GM12878 (cell line): ENCODE measurements around the gene DHRS9. TPM values are rescaled to one million over a fixed set of nuclear protein-coding genes. Genes with fewer than 3 reads are reported as not detected.

Source experiments
- ATAC-seq: fragments of 200-7000 bp; cut with Tn5 transposase; 3 replicates; pipeline ENCODE4 v1.9.1; 2020; ENCODE audit warnings: mild to moderate bottlenecking, moderate library complexity
- BruUV-seq: library from RNA; stranded (reverse); fragments of 400-500 nt; replicated peaks from 2 replicates; lab custom pipeline; 2021; lab: Mats Ljungman, UMichigan
- CTCF ChIA-PET: fragments of 300-600 bp; sonication (Branson Sonifier 250); formaldehyde crosslinking; extraction: SDS; loops from one replicate; lab custom pipeline; 2021; ENCODE audit warnings: inconsistent platforms; lab: Yijun Ruan, JAX
- POLR2A ChIA-PET: fragments of 350-600 bp; formaldehyde crosslinking; extraction: SDS; loops from one replicate; lab custom pipeline; 2021; ENCODE audit warnings: inconsistent platforms; lab: Charles Lee
- RAD21 ChIA-PET: fragments of 300-600 bp; sonication (Branson Sonifier 250); formaldehyde crosslinking; loops from one replicate; lab custom pipeline; 2023; ENCODE audit warnings: antibody characterized with exemption; ENCODE audit not compliant: unreplicated experiment; lab: Charles Lee
- SMC1A ChIA-PET: fragments of 300-600 bp; sonication (Branson Sonifier 250); formaldehyde crosslinking; loops from one replicate; lab custom pipeline; 2023; ENCODE audit not compliant: unreplicated experiment, uncharacterized antibody; lab: Charles Lee
- DNase-seq: peaks from one replicate; pipeline ENCODE4 v3.0.0-alpha.2; 2011; ENCODE audit warnings: low read depth, low spot score
- FAIRE-seq: peaks from 3 replicates; lab custom pipeline; 2011; peaks lifted over from hg19 to GRCh38; lab: Jason Lieb, UNC
- H2AFZ ChIP-seq: 2 replicates; pipeline ENCODE4 v1.6.0; 2011; ENCODE audit warnings: low read depth, low read length, control low read depth; ENCODE audit not compliant: control insufficient read depth
- H3K27ac ChIP-seq: 2 replicates; pipeline ENCODE4 v1.5.1; 2011; ENCODE audit warnings: control low read depth; ENCODE audit not compliant: control insufficient read depth, insufficient read depth
- H3K27me3 ChIP-seq, 2 experiments: replicated peaks in 1 of 2; 2 replicates each; pipeline versions ENCODE4 v1.6.0 to v1.6.1; 2011; ENCODE audit warnings: low read length in 1 of 2; ENCODE audit not compliant: control insufficient read depth in 2 of 2, insufficient read depth in 2 of 2
- H3K36me3 ChIP-seq, 2 experiments: 2 replicates each; pipeline ENCODE4 v1.5.1; 2011; ENCODE audit warnings: low read length in 1 of 2; ENCODE audit not compliant: control insufficient read depth in 2 of 2, insufficient read depth in 2 of 2
- H3K4me1 ChIP-seq: 2 replicates; pipeline ENCODE4 v1.6.1; 2011; ENCODE audit warnings: mild to moderate bottlenecking, low read length, moderate library complexity, mixed read lengths; ENCODE audit not compliant: control insufficient read depth, insufficient read depth
- H3K4me2 ChIP-seq: 2 replicates; pipeline ENCODE4 v1.6.0; 2011; ENCODE audit warnings: control low read depth; ENCODE audit not compliant: control insufficient read depth, insufficient read depth
- H3K4me3 ChIP-seq: fragments of 200-600 bp; sonication (generic); 2 replicates; pipeline ENCODE4 v1.5.1; 2016
- H3K79me2 ChIP-seq: 2 replicates; pipeline ENCODE4 v1.6.0; 2011; ENCODE audit warnings: low read length; ENCODE audit not compliant: control insufficient read depth, insufficient read depth
- H3K9ac ChIP-seq: 2 replicates; pipeline ENCODE4 v1.8.0; 2011; ENCODE audit warnings: low read length, control low read depth, mixed read lengths; ENCODE audit not compliant: control insufficient read depth, insufficient read depth
- H3K9me3 ChIP-seq: replicated peaks from 3 replicates; pipeline ENCODE4 v1.5.1; 2011; ENCODE audit warnings: mild to moderate bottlenecking, low read length; ENCODE audit not compliant: control insufficient read depth, insufficient read depth
- H4K20me1 ChIP-seq: 2 replicates; pipeline ENCODE4 v1.6.0; 2011; ENCODE audit not compliant: control insufficient read depth, insufficient read depth
- CBX3 ChIP-seq: fragments of 200-600 bp; sonication (generic); IDR thresholded peaks from 2 replicates; pipeline ENCODE4 v1.6.1; 2016; ENCODE audit warnings: low read depth, borderline replicate concordance
- EGR1 ChIP-seq, 2 experiments: IDR thresholded peaks; 1 replicate in 1 of 2; 2 replicates in 1 of 2; pipeline ENCODE4 v1.6.1; 2011 to 2012; ENCODE audit warnings: low read depth in 2 of 2, low read length in 2 of 2, borderline replicate concordance in 1 of 2, mild to moderate bottlenecking in 1 of 2, moderate library complexity in 1 of 2
- ETV6 ChIP-seq, 2 experiments: fragments of 450-650 bp in 1 of 2; IDR thresholded peaks in 1 of 2; conservative IDR thresholded peaks in 1 of 2; 2 replicates each; pipeline ENCODE4 v1.6.1; 2014; ENCODE audit warnings: antibody characterized with exemption in 1 of 2, borderline replicate concordance in 1 of 2, low read depth in 1 of 2, mild to moderate bottlenecking in 1 of 2, moderate library complexity in 1 of 2
- GABPA ChIP-seq: IDR thresholded peaks from 2 replicates; pipeline ENCODE4 v1.6.1; 2014; ENCODE audit warnings: antibody characterized with exemption, low read depth, mild to moderate bottlenecking, inconsistent platforms
- IRF5 ChIP-seq: fragments of 450-650 bp; IDR thresholded peaks from 2 replicates; pipeline ENCODE4 v1.6.1; 2017; ENCODE audit warnings: borderline replicate concordance
- MYB ChIP-seq: fragments of 150-350 bp; IDR thresholded peaks from 2 replicates; pipeline ENCODE4 v1.6.1; 2014; ENCODE audit warnings: mild to moderate bottlenecking, low read depth, low read length, borderline replicate concordance
- PKNOX1 ChIP-seq: fragments of 450-650 bp; IDR thresholded peaks from 2 replicates; pipeline ENCODE4 v1.6.1; 2016; ENCODE audit warnings: mild to moderate bottlenecking
- POLR2AphosphoS5 ChIP-seq: IDR thresholded peaks from 2 replicates; pipeline ENCODE4 v1.6.1; 2011; ENCODE audit warnings: mild to moderate bottlenecking, low read length, inconsistent platforms
- SMARCA5 ChIP-seq: fragments of 450-650 bp; IDR thresholded peaks from 2 replicates; pipeline ENCODE4 v1.6.1; 2017; ENCODE audit warnings: mild to moderate bottlenecking
- SRF ChIP-seq, 2 experiments: IDR thresholded peaks; 2 replicates each; pipeline ENCODE4 v1.6.1; 2011; ENCODE audit warnings: low read depth in 2 of 2, low read length in 2 of 2, mild to moderate bottlenecking in 1 of 2, moderate library complexity in 1 of 2
- ZSCAN29 ChIP-seq: fragments of 450-650 bp; IDR thresholded peaks from 2 replicates; pipeline ENCODE4 v1.6.1; 2017; ENCODE audit warnings: mild to moderate bottlenecking, moderate library complexity
- WGBS: methylation state at CpG from one replicate; pipeline ENCODE4 v1.1.6; 2016; ENCODE audit warnings: low lambda C conversion rate; ENCODE audit not compliant: insufficient replicate concordance, insufficient coverage; ENCODE audit errors: missing lambda C conversion rate; 5-methylcytosine and 5-hydroxymethylcytosine counted together
- in situ Hi-C: fragments of 300-500 bp; cut with MboI; formaldehyde crosslinking; loops from 9 replicates; pipeline ENCODE4 v1.14.3; 2018; ENCODE audit warnings: mixed read lengths
- intact Hi-C: fragments of 100-400 bp; cut with micrococcal nuclease; formaldehyde crosslinking; loops from one replicate; pipeline ENCODE4 v1.14.2; 2022; ENCODE audit not compliant: unreplicated experiment
- polyA plus RNA-seq, 11 experiments: library from polyadenylated mRNA; depleted of rRNA in 4 of 11; unstranded in 6 of 11; stranded (reverse) in 5 of 11; fragments of >200 nt; fragmentation: Nextera tagmentation in 4 of 11; fragmentation: Illumina TruSeq in 1 of 11; extraction: Ambion mirVana in 4 of 11; extraction: Trizol in 1 of 11; gene quantifications; 1 replicate in 1 of 11; 2 replicates in 10 of 11; pipeline versions ENCODE4 v1.2.1 to v1.2.3, GENCODE V29; 2011 to 2016; ENCODE audit warnings: inconsistent platforms in 2 of 11, missing spikeins in 2 of 11, low read depth in 1 of 11
- total RNA-seq, 4 experiments: library from RNA; depleted of rRNA in 3 of 4; stranded (reverse); fragments of >200 nt in 3 of 4; fragmentation: Illumina TruSeq in 1 of 4; extraction: Trizol in 1 of 4; gene quantifications; 2 replicates each; pipeline versions ENCODE4 v1.2.1 to v1.2.3, GENCODE V29; 2013 to 2021

Gene DHRS9
- total and polyA plus RNA-seq, 10 of the 15 experiments (the other 5 are each of a cell fraction or from before 2014, with no cell fraction given), result 0.09 to 0.34 (median 0.13) TPM; not detected in 5

GRCh38 chr2:169136885-169137534 is 67.6 kb downstream of the DHRS9 start:
- no TSS peak for BruUV-seq
- DNase-seq, result no peak
- WGBS, result 29% methylated on average over 3 of the region's 3 CpGs
- no peak for FAIRE-seq
- Histone ChIP-seq H3K4me2 (no peak overlapping the region), H3K79me2 (no peaks in the 10 kb centered on the region), H2AFZ (no peak overlapping the region), H3K9ac (no peak overlapping the region), H3K4me3 (no peak overlapping the region), H3K4me1 (no peaks in the 10 kb centered on the region), H3K27ac (no peak overlapping the region), H3K36me3 (no peaks in the 10 kb centered on the region), H3K9me3 (no peaks in the 10 kb centered on the region), H4K20me1 (no peaks in the 10 kb centered on the region), H3K27me3 (peaks cover 0 to 2% of the 10 kb centered on the region in 2 experiments; a peak in 1 of 4 replicates)
- ChIA-PET RAD21 (no interaction called here), SMC1A (no interaction called here), POLR2A (no interaction called here), CTCF (no interaction called here)
- TF ChIP-seq EGR1 (IDR thresholded peaks at IDR 0.05; ENCODE audit: borderline replicate concordance in 1 of 2, low read depth in 2 of 2, low read length in 2 of 2) (no peak), MYB (no peak), ETV6 (conservative IDR thresholded peaks at IDR 0.05 in 1 of 2, IDR thresholded peaks at IDR 0.05 in 1 of 2; ENCODE audit: borderline replicate concordance in 1 of 2, low read depth in 1 of 2) (no peak), SMARCA5 (no peak), IRF5 (no peak), CBX3 (no peak), POLR2AphosphoS5 (no peak), ZSCAN29 (no peak), SRF (IDR thresholded peaks at IDR 0.05; ENCODE audit: low read depth in 2 of 2, low read length in 2 of 2) (no peak), PKNOX1 (no peak), GABPA (no peak)
- intact Hi-C loops, result no loop called here
- in situ Hi-C loops, result no loop called here
- no peak for ATAC-seq
